Duodenal mucosa (tissue), 2 donors: ENCODE results near the gene NAV2.

Experiments
- H3K27ac ChIP-seq: one replicate; pipeline ENCODE4 v1.7.0; 2013; ENCODE audit warnings: low read depth, low read length
- H3K27me3 ChIP-seq, 2 donors: one replicate each; pipeline ENCODE4 v1.7.0; 2013; ENCODE audit warnings: low read length in 2 of 2, control low read depth in 1 of 2; ENCODE audit not compliant: insufficient read depth in 2 of 2, control insufficient read depth in 1 of 2
- H3K36me3 ChIP-seq, 2 donors: one replicate each; pipeline ENCODE4 v1.7.0; 2013; ENCODE audit warnings: low read length in 2 of 2, control low read depth in 1 of 2; ENCODE audit not compliant: insufficient read depth in 2 of 2, control insufficient read depth in 1 of 2
- H3K4me1 ChIP-seq, 2 donors: one replicate each; pipeline ENCODE4 v1.7.0; 2013; ENCODE audit warnings: low read length in 2 of 2, control low read depth in 1 of 2; ENCODE audit not compliant: insufficient read depth in 2 of 2, control insufficient read depth in 1 of 2
- H3K4me3 ChIP-seq, 2 donors: one replicate each; pipeline ENCODE4 v1.7.0; 2013; ENCODE audit warnings: low read length in 2 of 2, low read depth in 1 of 2
- H3K9ac ChIP-seq, 2 donors: one replicate each; pipeline ENCODE4 v1.7.0; 2013; ENCODE audit warnings: low read length in 2 of 2, low read depth in 1 of 2
- H3K9me3 ChIP-seq, 2 donors: one replicate each; pipeline ENCODE4 v1.7.0; 2013; ENCODE audit warnings: low read length in 2 of 2, control low read depth in 1 of 2; ENCODE audit not compliant: control insufficient read depth in 1 of 2

Gene NAV2

DNA sequence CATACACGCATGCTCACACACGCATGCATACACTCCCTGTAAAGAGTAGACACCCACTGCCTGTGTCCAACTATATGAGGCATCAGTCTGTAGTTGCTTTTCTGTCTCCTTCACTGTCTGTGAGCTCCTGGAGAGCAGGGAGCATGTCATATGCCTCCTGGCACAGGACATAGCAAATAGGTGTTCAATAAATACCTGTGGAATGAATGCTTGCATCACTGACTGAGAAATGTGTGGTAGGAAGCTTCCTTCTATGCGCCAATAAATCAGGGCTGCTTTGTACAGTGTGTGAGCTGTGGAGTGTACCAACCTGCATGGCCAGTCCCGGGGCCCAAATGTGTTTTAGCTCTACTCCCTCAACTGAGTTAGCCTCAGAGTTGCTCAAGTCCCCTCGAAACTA lies 37.2 kb upstream of the NAV2 start:
- H3K27me3 ChIP-seq = no peaks in the 10 kb centered on the region
- no peaks in the 10 kb centered on the region for H3K36me3 ChIP-seq
- no peak overlapping the region for H3K27ac ChIP-seq
- no peak overlapping the region for H3K4me3 ChIP-seq
- H3K4me1 ChIP-seq = peaks cover 6 to 13% of the 10 kb centered on the region in 2 donors
- H3K9me3 ChIP-seq = no peaks in the 10 kb centered on the region
- H3K9ac ChIP-seq = no peak overlapping the region

DNA sequence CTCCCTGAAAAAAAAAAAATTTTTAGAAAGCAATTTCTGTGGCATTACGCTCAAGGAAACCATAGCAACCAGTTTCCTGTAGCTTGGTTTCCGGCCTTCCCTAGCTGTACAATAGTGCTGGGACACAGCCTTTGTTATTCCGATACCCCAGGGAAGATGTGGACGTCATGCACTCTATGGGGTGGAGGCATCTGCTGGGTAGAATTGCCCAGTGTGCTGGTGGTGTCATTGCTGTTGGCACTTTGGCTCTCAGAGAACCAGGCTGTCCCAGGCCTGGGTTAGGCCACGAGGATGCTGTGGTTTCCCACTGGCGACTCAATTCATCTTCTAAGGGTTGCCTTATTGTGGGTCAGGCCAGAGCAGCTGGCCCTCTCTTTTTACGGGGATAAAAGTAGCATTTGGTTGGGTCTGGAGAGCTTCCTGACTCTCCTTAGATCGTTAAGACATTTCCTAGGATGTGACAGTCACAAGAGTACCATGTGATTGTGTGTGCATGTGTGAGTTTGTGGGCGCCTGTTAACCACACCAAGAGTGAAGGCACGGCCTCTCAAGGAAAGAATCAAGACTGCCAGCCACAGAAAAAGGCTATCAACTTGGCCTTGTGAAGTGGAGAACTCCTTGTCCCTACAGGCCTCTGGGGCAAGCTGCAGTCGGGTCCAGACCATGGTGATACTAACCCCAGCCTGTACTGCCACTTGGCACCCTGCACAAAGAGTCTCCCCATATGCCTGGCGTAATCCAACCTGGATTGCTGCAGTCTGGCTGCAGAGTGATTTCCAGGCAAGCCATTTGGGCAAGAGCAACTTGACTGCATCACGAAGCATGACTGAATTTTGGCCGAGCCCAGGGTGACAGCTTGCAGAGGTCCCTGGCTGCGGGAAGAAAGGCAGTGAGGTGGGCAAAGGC lies 35.9 kb upstream of the NAV2 start:
- peaks cover 6 to 13% of the 10 kb centered on the region in 2 donors for H3K4me1 ChIP-seq
- no peaks in the 10 kb centered on the region for H3K27me3 ChIP-seq
- H3K27ac ChIP-seq = no peak overlapping the region
- H3K9ac ChIP-seq = no peak overlapping the region
- no peaks in the 10 kb centered on the region for H3K9me3 ChIP-seq
- no peak overlapping the region for H3K4me3 ChIP-seq
- H3K36me3 ChIP-seq = no peaks in the 10 kb centered on the region

DNA sequence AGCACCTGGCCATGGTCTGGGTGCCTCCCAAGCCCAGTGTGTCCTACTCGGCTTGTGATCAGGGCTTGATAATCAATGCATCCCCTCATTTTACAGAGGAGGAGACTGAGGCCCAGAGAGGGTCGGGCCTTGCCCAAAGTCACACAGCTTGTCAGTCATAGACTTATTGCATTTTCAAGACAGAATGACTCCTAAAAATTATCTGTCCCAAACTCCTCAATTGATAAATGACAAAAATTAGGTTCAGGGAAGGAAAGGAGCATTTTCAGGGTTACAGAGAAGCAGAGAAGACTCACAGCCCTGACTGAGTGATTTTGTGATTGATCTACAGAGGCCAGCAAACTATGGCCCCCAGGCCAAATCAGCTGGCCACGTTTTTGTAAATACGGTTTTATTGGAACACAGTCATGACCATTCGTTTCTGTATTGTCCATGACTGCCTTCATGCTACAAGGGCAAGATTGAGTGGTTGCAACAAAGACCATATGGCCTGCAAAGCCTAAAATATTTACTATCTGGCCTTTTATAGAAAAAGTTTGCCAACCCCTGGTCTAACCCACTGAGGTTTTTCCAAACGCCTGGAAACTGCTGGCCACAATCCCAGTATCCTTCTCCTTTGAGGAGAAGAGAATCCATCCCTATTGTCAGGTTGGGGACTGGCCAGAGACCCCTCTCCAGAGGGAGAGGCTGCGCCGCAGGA lies 35.1 kb upstream of the NAV2 start:
- peaks cover 6 to 13% of the 10 kb centered on the region in 2 donors for H3K4me1 ChIP-seq
- no peaks in the 10 kb centered on the region for H3K27me3 ChIP-seq
- H3K27ac ChIP-seq = no peak overlapping the region
- no peaks in the 10 kb centered on the region for H3K9me3 ChIP-seq
- no peaks in the 10 kb centered on the region for H3K36me3 ChIP-seq
- H3K4me3 ChIP-seq = no peak overlapping the region
- no peak overlapping the region for H3K9ac ChIP-seq

DNA sequence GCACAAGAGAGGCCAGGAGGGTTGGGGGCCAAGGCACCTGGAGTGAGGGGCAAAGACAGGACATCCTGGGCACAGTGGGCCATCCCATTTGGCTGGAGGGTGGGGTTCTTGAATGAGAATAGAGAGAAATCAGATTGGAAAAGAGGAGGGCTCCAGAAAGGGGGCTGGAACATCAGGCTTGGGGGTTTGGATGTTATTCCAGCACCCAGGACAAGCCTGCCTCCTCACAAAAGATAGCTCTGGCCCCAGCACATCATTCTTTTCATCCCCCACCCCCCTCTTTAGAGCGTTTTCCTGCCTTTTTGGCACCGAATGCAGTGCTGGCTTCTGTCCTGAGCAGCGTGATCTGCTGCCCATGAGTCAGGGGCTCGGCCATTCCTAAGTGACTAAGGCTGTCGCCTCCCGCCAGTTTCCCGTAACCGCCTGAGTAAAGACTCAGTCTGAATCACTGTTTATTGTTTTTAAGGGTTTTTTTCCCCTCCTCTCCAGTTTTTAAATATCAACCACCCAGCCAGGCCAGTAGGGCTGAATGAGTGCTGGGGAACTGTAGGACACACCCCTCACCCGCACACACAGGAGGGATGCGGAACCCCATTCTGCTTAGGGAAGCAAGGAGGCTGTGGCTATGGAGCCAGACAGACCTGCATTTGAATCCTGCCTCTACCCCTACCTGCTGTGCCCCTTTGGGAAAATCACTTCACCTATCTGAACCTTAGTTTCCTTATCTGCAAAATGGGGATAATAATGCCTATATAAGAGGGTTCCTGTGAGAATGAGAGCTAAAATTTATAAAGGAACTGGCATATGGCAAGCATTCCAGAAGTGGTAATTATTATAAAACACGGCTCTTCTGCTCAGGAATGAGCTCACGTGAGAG lies 32.4 kb upstream of the NAV2 start:
- H3K9me3 ChIP-seq = no peaks in the 10 kb centered on the region
- H3K9ac ChIP-seq = no peak overlapping the region
- H3K4me3 ChIP-seq = no peak overlapping the region
- H3K4me1 ChIP-seq = no peaks in the 10 kb centered on the region
- no peaks in the 10 kb centered on the region for H3K36me3 ChIP-seq
- no peak overlapping the region for H3K27ac ChIP-seq
- H3K27me3 ChIP-seq = no peaks in the 10 kb centered on the region

DNA sequence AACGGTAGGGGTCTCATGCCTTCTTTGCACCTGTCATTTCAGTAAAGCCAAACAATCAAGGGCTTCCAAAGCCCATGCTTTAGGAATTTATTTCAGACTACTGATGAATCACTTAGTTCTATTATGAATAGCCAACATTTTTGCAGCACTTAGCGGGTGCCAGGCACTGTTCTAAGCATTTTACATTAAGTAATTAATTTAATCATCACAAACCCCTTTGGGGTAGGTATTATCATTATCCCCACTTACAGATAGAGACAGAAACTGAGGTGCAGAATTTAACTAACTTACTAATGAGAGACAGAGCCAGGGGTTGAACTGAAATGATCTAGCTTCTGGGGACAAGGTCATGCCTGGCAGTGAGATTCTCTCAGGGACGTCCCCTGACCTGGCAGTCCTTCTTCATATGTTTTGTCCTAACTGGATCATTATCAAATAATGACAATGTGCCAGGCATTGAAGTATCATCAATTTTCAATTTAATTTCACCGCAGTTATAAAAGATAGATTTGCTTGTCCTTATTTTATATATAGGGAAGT lies 31.7 kb upstream of the NAV2 start:
- Histone ChIP-seq H3K9me3 (no peaks in the 10 kb centered on the region), H3K36me3 (no peaks in the 10 kb centered on the region), H3K4me3 (no peak overlapping the region), H3K9ac (no peak overlapping the region), H3K27me3 (no peaks in the 10 kb centered on the region), H3K27ac (no peak overlapping the region), H3K4me1 (no peaks in the 10 kb centered on the region)

DNA sequence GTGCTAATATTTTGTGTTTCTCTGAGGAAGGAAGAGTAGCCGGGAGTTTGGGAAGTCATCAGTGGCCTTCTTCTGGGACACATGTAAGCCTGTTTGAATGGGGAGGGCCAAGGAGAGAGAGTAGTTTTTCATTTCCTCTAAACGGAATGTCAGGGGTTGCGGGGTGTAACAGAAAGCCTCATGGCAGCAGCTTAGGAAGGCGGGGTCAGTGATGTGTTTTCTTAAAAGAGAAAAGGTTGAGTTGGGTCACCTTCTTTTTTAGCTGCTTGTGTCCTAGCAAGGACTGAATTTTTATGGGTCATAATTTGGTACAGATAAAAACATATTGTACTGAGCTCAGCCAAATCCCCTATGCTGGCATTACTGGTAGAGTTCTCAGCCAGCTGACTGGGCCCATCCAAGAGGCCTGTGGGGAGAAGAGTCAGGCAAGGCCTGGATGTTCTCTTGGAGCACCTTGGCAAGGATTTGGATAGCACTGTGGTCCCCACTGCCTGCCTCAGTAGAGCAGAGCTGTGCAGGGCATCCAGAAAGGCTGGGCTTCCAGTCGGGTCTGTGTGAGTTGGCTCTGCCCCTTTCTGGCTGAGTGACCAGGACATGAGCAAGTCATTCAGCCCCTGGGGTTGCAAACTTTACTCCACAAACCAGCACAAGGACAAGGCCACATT lies 29.4 kb upstream of the NAV2 start:
- Histone ChIP-seq H3K4me3 (no peak overlapping the region), H3K9me3 (no peaks in the 10 kb centered on the region), H3K4me1 (no peaks in the 10 kb centered on the region), H3K27me3 (no peaks in the 10 kb centered on the region), H3K27ac (no peak overlapping the region), H3K36me3 (no peaks in the 10 kb centered on the region), H3K9ac (no peak overlapping the region)

DNA sequence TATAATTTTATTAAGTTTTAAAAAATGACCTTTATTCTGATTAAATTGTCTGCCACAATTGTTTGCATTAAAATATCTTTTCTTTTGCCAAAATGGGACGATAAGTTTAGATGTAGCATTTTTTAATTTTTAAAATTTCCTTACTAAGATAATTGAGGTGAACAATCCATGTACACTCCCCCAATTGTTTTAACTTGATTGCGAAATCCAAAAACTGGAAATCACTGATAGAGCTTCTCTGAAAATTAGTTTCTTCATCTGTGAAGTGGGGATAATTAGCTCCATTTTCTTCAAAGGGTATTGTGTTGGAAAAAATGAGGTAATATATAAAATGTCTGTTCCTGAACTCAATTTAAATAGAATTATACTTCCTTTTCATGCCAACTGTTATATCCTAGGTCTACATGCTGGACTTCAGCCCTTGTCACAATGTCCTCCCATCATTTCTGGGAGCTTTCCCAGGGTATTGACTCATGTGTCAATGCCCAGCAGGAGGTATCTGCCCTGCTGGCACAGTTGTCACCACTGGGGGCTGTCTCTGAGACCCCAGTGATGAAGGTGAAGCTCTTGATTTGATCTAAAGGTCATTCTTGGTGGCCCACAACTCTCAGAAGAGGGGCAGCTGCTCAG lies 28.7 kb upstream of the NAV2 start:
- Histone ChIP-seq H3K4me1 (no peaks in the 10 kb centered on the region), H3K9ac (no peak overlapping the region)

DNA sequence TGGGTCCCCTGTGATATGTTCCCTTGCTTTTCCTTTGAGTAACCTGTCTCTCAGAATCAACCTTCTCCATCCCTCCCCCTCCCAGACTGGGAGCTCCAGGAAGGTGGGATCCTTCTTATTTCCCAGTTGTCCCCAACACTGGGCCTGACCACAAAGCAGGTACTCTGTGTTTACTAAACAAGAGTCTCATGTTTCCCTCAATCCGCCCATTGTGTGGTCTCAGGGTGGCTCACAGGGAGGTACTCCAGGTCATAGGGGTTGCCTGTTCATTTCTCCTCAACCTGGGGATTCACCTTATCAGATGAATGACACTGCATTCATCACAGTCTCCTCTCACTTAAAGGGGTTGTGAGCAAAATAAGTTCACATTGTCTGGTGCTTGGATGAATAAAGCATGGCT lies 26.4 kb upstream of the NAV2 start:
- H3K36me3 ChIP-seq = no peaks in the 10 kb centered on the region
- no peak overlapping the region for H3K4me3 ChIP-seq
- no peak overlapping the region for H3K9ac ChIP-seq
- H3K27ac ChIP-seq = no peak overlapping the region
- no peaks in the 10 kb centered on the region for H3K4me1 ChIP-seq
- no peaks in the 10 kb centered on the region for H3K9me3 ChIP-seq
- no peaks in the 10 kb centered on the region for H3K27me3 ChIP-seq

More for the DNA sequence above, 28.7 kb upstream of the NAV2 start:
- Histone ChIP-seq H3K27me3 (no peaks in the 10 kb centered on the region), H3K36me3 (no peaks in the 10 kb centered on the region), H3K9me3 (no peaks in the 10 kb centered on the region), H3K27ac (no peak overlapping the region), H3K4me3 (no peak overlapping the region)

DNA sequence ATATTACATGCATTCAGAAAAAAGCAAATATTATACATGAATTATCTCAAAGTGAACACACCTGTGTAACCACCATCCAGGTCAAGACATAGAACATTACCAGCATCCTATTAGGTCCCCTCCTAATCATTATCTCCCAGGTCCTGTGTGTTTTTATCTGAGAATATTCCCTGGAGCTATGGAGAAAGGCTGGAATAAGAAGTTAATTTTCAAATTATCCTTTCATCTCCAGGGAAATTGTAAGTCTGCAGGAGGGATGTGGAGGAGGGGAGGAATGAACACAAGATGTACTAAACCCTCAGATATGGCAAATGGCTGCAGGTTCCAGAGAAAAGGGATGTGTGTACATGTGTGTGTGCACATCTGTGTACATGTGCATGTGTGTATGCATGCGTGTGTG lies 25.2 kb upstream of the NAV2 start:
- Histone ChIP-seq H3K36me3 (no peaks in the 10 kb centered on the region), H3K9me3 (no peaks in the 10 kb centered on the region), H3K27me3 (no peaks in the 10 kb centered on the region), H3K9ac (no peak overlapping the region), H3K4me1 (no peaks in the 10 kb centered on the region), H3K4me3 (no peak overlapping the region), H3K27ac (no peak overlapping the region)
